GM23338 (cell line): ENCODE results near the gene STPG1. TPM values are rescaled to one million over a fixed set of nuclear protein-coding genes. Genes with fewer than 3 reads are reported as not detected.
A peak's percentile ranks its signal among the peaks of the same experiment; 100 is the strongest.

Experiments used
- ATAC-seq: fragments of 200-7000 bp; cut with Tn5 transposase; 3 replicates; pipeline ENCODE4 v1.9.1; 2020
- DNase-seq: peaks from one replicate; pipeline ENCODE4 v3.0.0-alpha.2; 2015; ENCODE audit warnings: low spot score
- H2AFZ ChIP-seq: fragments of 200-600 bp; sonication (generic); 2 replicates; pipeline ENCODE4 v1.8.0; 2016; ENCODE audit warnings: antibody characterized with exemption, mild to moderate bottlenecking, moderate library complexity
- H3F3A ChIP-seq: fragments of 200-600 bp; sonication (generic); replicated peaks from 2 replicates; pipeline ENCODE4 v1.8.0; 2017; ENCODE audit warnings: antibody characterized with exemption, mixed run types, low read depth
- H3K27ac ChIP-seq: fragments of 200-600 bp; sonication (generic); 2 replicates; pipeline ENCODE4 v1.6.1; 2016; ENCODE audit warnings: low read depth
- H3K27me3 ChIP-seq: fragments of 200-600 bp; sonication (generic); 2 replicates; pipeline ENCODE4 v1.8.0; 2016; ENCODE audit warnings: mild to moderate bottlenecking, mixed run types, moderate library complexity; ENCODE audit not compliant: insufficient read depth
- H3K36me3 ChIP-seq: fragments of 200-600 bp; sonication (generic); 2 replicates; pipeline ENCODE4 v1.8.0; 2016; ENCODE audit warnings: mild to moderate bottlenecking; ENCODE audit not compliant: insufficient read depth
- H3K4me1 ChIP-seq: fragments of 200-600 bp; sonication (generic); 2 replicates; pipeline ENCODE4 v1.8.0; 2016; ENCODE audit warnings: mild to moderate bottlenecking, moderate library complexity; ENCODE audit not compliant: insufficient read depth
- H3K4me2 ChIP-seq: fragments of 200-600 bp; sonication (generic); 2 replicates; pipeline ENCODE4 v1.7.1; 2017; ENCODE audit warnings: mixed run types
- H3K4me3 ChIP-seq: fragments of 200-600 bp; sonication (generic); 2 replicates; pipeline ENCODE4 v1.6.1; 2016; ENCODE audit warnings: mixed run types
- H3K79me2 ChIP-seq: fragments of 200-600 bp; sonication (generic); replicated peaks from 2 replicates; pipeline ENCODE4 v1.8.0; 2017; ENCODE audit warnings: mild to moderate bottlenecking; ENCODE audit not compliant: insufficient read depth
- H3K9me2 ChIP-seq: fragments of 200-600 bp; sonication (generic); 2 replicates; pipeline ENCODE4 v1.8.0; 2017; ENCODE audit not compliant: insufficient read depth
- H4K20me1 ChIP-seq: fragments of 200-600 bp; sonication (generic); replicated peaks from 2 replicates; pipeline ENCODE4 v1.8.0; 2017; ENCODE audit warnings: mild to moderate bottlenecking; ENCODE audit not compliant: insufficient read depth
- H3K27ac Mint-ChIP-seq: 2 replicates; pipeline ENCODE4 v1.8.0; 2020; ENCODE audit warnings: inconsistent platforms, mild to moderate bottlenecking, moderate library complexity, mixed read lengths
- H3K27me3 Mint-ChIP-seq: 3 replicates; pipeline ENCODE4 v1.8.0; 2022; ENCODE audit warnings: low read depth, mild to moderate bottlenecking, moderate library complexity, mixed read lengths, inconsistent platforms; ENCODE audit not compliant: insufficient read depth, poor library complexity
- H3K36me3 Mint-ChIP-seq: 3 replicates; pipeline ENCODE4 v1.8.0; 2021; ENCODE audit warnings: low read depth, mild to moderate bottlenecking, inconsistent platforms, moderate library complexity, mixed read lengths
- H3K4me1 Mint-ChIP-seq: 3 replicates; pipeline ENCODE4 v1.8.0; 2020; ENCODE audit warnings: mild to moderate bottlenecking, inconsistent platforms, mixed read lengths
- H3K4me3 Mint-ChIP-seq: 3 replicates; pipeline ENCODE4 v1.8.0; 2021; ENCODE audit warnings: moderate library complexity, mild to moderate bottlenecking, inconsistent platforms, mixed read lengths
- H3K9me3 Mint-ChIP-seq: 3 replicates; pipeline ENCODE4 v1.8.0; 2020; ENCODE audit warnings: moderate library complexity, mild to moderate bottlenecking, inconsistent platforms, mixed read lengths
- NANOG ChIP-seq: IDR thresholded peaks from 2 replicates; pipeline ENCODE4 v1.6.1; 2016; ENCODE audit warnings: antibody characterized with exemption, borderline replicate concordance
- polyA plus RNA-seq: library from polyadenylated mRNA; unstranded; fragments of >200 nt; fragmentation: Nextera tagmentation; extraction: Ambion mirVana; gene quantifications from 2 replicates; pipeline ENCODE4 v1.2.1, GENCODE V29; 2016
- total RNA-seq: library from RNA; depleted of rRNA; stranded (reverse); fragments of >200 nt; shearing (Covaris generic); gene quantifications from 2 replicates; pipeline ENCODE4 v1.2.3, GENCODE V29; 2014
- TF ChIP-seq, protein P1 (sequence below): fragments of 250-450 bp; sonication (Bioruptor Pico); IDR thresholded peaks from 2 replicates; pipeline ENCODE4 v1.5.0; 2020; ENCODE audit warnings: mild to moderate bottlenecking, moderate library complexity
- TF ChIP-seq, protein P2 (sequence below): IDR thresholded peaks from one replicate; pipeline ENCODE4 v1.6.1; 2018; ENCODE audit warnings: antibody characterized with exemption; ENCODE audit not compliant: unreplicated experiment
- TF ChIP-seq, protein P3 (sequence below), 2 experiments: fragments of 200-600 bp in 1 of 2; sonication (generic) in 1 of 2; conservative IDR thresholded peaks; 2 replicates each; pipeline versions ENCODE4 v1.5.1 to v1.6.1; 2016 to 2017; ENCODE audit warnings: antibody characterized with exemption in 2 of 2, low read depth in 2 of 2, mild to moderate bottlenecking in 2 of 2, moderate library complexity in 1 of 2

Gene STPG1
- total and polyA plus RNA-seq, 2 experiments from 2014 or later, result 8.2 to 11.4 TPM

DNA sequence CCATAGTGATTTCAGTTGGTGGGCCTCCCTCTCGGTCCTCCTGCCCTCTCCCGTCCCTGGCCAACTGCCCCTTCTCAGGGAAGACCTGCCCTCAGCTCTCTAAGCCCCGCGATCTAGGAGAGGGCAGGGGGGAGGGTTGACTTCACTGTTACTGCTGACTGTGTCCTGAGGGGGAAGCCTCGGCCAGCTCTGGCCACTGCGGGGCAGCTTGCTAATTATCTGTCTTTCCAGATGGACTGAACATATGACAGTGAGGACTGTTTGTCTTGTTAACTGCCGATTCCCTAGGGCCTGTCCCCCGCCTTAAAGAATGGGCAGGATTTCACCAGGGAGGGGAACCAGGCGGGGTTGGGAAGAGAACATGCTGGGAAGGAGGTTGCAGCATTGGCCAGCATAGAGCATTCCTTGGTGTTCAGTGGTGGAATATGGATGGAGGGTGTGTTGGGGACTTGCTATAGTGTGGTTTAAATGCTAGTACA is 24.9 kb upstream of the STPG1 start (continued):
- TF ChIP-seq, protein P1, sequence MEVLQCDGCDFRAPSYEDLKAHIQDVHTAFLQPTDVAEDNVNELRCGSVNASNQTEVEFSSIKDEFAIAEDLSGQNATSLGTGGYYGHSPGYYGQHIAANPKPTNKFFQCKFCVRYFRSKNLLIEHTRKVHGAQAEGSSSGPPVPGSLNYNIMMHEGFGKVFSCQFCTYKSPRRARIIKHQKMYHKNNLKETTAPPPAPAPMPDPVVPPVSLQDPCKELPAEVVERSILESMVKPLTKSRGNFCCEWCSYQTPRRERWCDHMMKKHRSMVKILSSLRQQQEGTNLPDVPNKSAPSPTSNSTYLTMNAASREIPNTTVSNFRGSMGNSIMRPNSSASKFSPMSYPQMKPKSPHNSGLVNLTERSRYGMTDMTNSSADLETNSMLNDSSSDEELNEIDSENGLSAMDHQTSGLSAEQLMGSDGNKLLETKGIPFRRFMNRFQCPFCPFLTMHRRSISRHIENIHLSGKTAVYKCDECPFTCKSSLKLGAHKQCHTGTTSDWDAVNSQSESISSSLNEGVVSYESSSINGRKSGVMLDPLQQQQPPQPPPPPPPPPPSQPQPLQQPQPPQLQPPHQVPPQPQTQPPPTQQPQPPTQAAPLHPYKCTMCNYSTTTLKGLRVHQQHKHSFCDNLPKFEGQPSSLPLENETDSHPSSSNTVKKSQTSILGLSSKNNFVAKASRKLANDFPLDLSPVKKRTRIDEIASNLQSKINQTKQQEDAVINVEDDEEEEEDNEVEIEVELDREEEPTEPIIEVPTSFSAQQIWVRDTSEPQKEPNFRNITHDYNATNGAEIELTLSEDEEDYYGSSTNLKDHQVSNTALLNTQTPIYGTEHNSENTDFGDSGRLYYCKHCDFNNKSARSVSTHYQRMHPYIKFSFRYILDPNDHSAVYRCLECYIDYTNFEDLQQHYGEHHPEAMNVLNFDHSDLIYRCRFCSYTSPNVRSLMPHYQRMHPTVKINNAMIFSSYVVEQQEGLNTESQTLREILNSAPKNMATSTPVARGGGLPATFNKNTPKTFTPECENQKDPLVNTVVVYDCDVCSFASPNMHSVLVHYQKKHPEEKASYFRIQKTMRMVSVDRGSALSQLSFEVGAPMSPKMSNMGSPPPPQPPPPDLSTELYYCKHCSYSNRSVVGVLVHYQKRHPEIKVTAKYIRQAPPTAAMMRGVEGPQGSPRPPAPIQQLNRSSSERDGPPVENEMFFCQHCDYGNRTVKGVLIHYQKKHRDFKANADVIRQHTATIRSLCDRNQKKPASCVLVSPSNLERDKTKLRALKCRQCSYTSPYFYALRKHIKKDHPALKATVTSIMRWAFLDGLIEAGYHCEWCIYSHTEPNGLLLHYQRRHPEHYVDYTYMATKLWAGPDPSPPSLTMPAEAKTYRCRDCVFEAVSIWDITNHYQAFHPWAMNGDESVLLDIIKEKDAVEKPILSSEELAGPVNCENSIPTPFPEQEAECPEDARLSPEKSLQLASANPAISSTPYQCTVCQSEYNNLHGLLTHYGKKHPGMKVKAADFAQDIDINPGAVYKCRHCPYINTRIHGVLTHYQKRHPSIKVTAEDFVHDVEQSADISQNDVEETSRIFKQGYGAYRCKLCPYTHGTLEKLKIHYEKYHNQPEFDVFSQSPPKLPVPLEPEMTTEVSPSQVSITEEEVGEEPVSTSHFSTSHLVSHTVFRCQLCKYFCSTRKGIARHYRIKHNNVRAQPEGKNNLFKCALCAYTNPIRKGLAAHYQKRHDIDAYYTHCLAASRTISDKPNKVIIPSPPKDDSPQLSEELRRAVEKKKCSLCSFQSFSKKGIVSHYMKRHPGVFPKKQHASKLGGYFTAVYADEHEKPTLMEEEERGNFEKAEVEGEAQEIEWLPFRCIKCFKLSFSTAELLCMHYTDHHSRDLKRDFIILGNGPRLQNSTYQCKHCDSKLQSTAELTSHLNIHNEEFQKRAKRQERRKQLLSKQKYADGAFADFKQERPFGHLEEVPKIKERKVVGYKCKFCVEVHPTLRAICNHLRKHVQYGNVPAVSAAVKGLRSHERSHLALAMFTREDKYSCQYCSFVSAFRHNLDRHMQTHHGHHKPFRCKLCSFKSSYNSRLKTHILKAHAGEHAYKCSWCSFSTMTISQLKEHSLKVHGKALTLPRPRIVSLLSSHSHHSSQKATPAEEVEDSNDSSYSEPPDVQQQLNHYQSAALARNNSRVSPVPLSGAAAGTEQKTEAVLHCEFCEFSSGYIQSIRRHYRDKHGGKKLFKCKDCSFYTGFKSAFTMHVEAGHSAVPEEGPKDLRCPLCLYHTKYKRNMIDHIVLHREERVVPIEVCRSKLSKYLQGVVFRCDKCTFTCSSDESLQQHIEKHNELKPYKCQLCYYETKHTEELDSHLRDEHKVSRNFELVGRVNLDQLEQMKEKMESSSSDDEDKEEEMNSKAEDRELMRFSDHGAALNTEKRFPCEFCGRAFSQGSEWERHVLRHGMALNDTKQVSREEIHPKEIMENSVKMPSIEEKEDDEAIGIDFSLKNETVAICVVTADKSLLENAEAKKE, result no peak
- TF ChIP-seq NANOG, result no peak

DNA sequence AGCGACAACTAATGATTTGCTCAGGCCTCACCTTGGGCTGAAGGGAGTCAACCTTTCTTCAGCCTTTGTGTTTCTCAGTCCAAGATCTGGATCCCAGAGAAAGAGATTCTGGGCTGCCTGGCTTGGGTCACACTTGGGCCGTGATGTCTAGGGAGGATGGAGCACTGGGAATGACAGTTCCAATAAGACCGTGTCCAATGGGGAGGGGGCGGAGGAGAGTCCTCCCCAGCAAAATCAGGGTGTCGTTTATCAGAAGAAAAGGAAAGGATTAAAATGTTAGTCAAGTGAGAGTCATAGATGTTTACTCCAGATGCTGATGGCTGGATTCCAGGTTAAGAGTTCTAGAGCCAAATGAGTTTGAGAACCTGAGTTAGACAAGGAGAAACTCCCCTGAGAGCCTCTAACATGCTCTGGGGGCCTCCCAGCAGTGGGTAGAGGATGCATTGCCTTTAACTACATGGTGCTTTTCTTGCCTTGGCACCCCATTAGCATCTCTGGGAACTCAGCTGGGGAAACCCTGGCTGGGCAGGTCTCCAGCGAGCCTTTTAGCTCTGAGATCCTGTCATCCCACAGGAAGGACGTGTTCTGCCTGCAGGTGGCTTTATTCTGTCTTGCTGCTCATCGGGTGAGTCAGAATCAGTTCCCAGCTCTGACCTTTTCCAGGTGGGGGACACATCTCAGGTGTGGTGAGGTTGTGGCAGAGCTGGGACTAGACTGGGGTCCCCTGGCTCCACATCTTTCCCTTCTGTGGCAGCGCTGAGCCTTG is 24.2 kb upstream of the STPG1 start:
- ATAC-seq, result peak; percentile 66
- H3K36me3 Mint-ChIP-seq, result no peaks in the 10 kb centered on the region
- H3K27me3 Mint-ChIP-seq, result peaks cover 6% of the 10 kb centered on the region
- TF ChIP-seq, protein P2, sequence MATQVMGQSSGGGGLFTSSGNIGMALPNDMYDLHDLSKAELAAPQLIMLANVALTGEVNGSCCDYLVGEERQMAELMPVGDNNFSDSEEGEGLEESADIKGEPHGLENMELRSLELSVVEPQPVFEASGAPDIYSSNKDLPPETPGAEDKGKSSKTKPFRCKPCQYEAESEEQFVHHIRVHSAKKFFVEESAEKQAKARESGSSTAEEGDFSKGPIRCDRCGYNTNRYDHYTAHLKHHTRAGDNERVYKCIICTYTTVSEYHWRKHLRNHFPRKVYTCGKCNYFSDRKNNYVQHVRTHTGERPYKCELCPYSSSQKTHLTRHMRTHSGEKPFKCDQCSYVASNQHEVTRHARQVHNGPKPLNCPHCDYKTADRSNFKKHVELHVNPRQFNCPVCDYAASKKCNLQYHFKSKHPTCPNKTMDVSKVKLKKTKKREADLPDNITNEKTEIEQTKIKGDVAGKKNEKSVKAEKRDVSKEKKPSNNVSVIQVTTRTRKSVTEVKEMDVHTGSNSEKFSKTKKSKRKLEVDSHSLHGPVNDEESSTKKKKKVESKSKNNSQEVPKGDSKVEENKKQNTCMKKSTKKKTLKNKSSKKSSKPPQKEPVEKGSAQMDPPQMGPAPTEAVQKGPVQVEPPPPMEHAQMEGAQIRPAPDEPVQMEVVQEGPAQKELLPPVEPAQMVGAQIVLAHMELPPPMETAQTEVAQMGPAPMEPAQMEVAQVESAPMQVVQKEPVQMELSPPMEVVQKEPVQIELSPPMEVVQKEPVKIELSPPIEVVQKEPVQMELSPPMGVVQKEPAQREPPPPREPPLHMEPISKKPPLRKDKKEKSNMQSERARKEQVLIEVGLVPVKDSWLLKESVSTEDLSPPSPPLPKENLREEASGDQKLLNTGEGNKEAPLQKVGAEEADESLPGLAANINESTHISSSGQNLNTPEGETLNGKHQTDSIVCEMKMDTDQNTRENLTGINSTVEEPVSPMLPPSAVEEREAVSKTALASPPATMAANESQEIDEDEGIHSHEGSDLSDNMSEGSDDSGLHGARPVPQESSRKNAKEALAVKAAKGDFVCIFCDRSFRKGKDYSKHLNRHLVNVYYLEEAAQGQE, result no peak
- TF ChIP-seq, protein P3, sequence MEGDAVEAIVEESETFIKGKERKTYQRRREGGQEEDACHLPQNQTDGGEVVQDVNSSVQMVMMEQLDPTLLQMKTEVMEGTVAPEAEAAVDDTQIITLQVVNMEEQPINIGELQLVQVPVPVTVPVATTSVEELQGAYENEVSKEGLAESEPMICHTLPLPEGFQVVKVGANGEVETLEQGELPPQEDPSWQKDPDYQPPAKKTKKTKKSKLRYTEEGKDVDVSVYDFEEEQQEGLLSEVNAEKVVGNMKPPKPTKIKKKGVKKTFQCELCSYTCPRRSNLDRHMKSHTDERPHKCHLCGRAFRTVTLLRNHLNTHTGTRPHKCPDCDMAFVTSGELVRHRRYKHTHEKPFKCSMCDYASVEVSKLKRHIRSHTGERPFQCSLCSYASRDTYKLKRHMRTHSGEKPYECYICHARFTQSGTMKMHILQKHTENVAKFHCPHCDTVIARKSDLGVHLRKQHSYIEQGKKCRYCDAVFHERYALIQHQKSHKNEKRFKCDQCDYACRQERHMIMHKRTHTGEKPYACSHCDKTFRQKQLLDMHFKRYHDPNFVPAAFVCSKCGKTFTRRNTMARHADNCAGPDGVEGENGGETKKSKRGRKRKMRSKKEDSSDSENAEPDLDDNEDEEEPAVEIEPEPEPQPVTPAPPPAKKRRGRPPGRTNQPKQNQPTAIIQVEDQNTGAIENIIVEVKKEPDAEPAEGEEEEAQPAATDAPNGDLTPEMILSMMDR (conservative IDR thresholded peaks at IDR 0.05; ENCODE audit: low read depth in 2 of 2), result no peak

More for the DNA sequence above, 24.2 kb upstream of the STPG1 start:
- Histone ChIP-seq H3K4me1 (no peaks in the 10 kb centered on the region; the same call in none of the 2 replicates), H4K20me1 (no peaks in the 10 kb centered on the region), H3K79me2 (no peaks in the 10 kb centered on the region), H2AFZ (no peak overlapping the region), H3K9me2 (no peaks in the 10 kb centered on the region), H3K27me3 (no peaks in the 10 kb centered on the region), H3K4me3 (no peak overlapping the region), H3K36me3 (no peaks in the 10 kb centered on the region), H3K4me2 (no peak overlapping the region), H3F3A (no peaks in the 10 kb centered on the region), H3K27ac (0 out of 2 replicates have a peak overlapping the region, but pooled peaks have one; percentile 26)
- no peak overlapping the region; the same call in 2 of the 3 replicates for H3K4me3 Mint-ChIP-seq
- no peaks in the 10 kb centered on the region for H3K9me3 Mint-ChIP-seq
- DNase-seq, result peak; percentile 24
- H3K27ac Mint-ChIP-seq, result peak overlapping the region; percentile 59; the same call in 1 of the 2 replicates
- peaks cover 22% of the 10 kb centered on the region for H3K4me1 Mint-ChIP-seq
